ENCODE measurements around the gene VMP1.

GRCh38 chr17:59814276-59814675 is 106.8 kb downstream of the VMP1 start:
- TF ChIP-seq EZH2phosphoT487 (conservative IDR thresholded peaks at IDR 0.05; ENCODE audit: low read length) (no peak), CTCF (IDR thresholded peaks at IDR 0.05; ENCODE audit: insufficient read depth, low read length, poor library complexity, severe bottlenecking) (no peak)
